ENCODE data around the gene N4BP3. TPM values are rescaled to one million over a fixed set of nuclear protein-coding genes. Genes with fewer than 3 reads are reported as not detected.

N4BP3 gene
- total RNA-seq, 2 donors from 2014 or later = 0.52 to 2.6 TPM

GRCh38 chr5:178152491-178153444 is 39.4 kb downstream of the N4BP3 start:
- Histone ChIP-seq H3K9me3 (no peaks in the 10 kb centered on the region), H3K27me3 (no peaks in the 10 kb centered on the region), H3K4me3 (peak overlapping the region; percentile 39 to 59), H3K27ac (peak overlapping the region in 3 of 4 donors; percentile 39 to 81 (median 65)), H3K4me1 (peaks cover 29% of the 10 kb centered on the region), H3K36me3 (replicated peaks in 1 of 2; ENCODE audit: insufficient read depth in 1 of 2, low read depth in 2 of 2) (peaks cover 8 to 19% of the 10 kb centered on the region in 2 donors)
- TF ChIP-seq POLR2A (IDR thresholded peaks at IDR 0.05) = no peak
- TF ChIP-seq CTCF (IDR thresholded peaks at IDR 0.05) = no peak
- DNase-seq (no peak), ATAC-seq (no peak)
- intact Hi-C loops (cut with DNase I) = no loop called here
- WGBS, 2 donors = 41 to 48% methylated on average over 31 of the region's 31 CpGs

GRCh38 chr5:178153530-178154340 is 40.4 kb downstream of the N4BP3 start, which contains the start of gene NHP2:
Gene NHP2, minus strand, starts transcription at chr5:178153885. Its CDS starts 68 bp downstream, at chr5:178153817.
- Histone ChIP-seq H3K4me1 (peaks cover 29% of the 10 kb centered on the region), H3K9me3 (no peaks in the 10 kb centered on the region), H3K27ac (peak within 1 kb of the TSS in 3 of 4 donors; percentile 39 to 81 (median 65)), H3K4me3 (peak within 1 kb of the TSS; percentile 39 to 59), H3K27me3 (no peaks in the 10 kb centered on the region), H3K36me3 (replicated peaks in 1 of 2; ENCODE audit: insufficient read depth in 1 of 2, low read depth in 2 of 2) (peaks cover 1 to 12% of the 10 kb centered on the region in 2 donors)
- ATAC-seq (peak; percentile 100), DNase-seq (peak; percentile 99)
- intact Hi-C loops (cut with DNase I) = no loop called here
- 2 to 7% methylated on average over 28 to 68 of the region's 68 CpGs for WGBS, 2 donors
- TF ChIP-seq POLR2A (IDR thresholded peaks at IDR 0.05) = peak; percentile 23 to 73 (median 69)
- no peak for TF ChIP-seq CTCF (IDR thresholded peaks at IDR 0.05)

- intact Hi-C loops (cut with DNase I) = no loop called here
- no peaks in the 10 kb centered on the region for H3K27me3 ChIP-seq
These were observed 41.7 kb downstream of the N4BP3 start for GRCh38 chr5:178155065-178155464.

GRCh38 chr5:178160176-178160575 is 46.8 kb downstream of the N4BP3 start:
- H3K4me3 ChIP-seq = no peak overlapping the region
- 74 to 81% methylated on average over 5 of the region's 5 CpGs for WGBS, 2 donors
- H3K27ac ChIP-seq = no peak overlapping the region
- H3K27me3 ChIP-seq = peaks cover 0 to 7% of the 10 kb centered on the region in 2 donors
- no peaks in the 10 kb centered on the region for H3K9me3 ChIP-seq
- no peak for DNase-seq
- no peak for ATAC-seq
- no peaks in the 10 kb centered on the region for H3K36me3 ChIP-seq (replicated peaks in 1 of 2; ENCODE audit: insufficient read depth in 1 of 2, low read depth in 2 of 2)
- TF ChIP-seq POLR2A (IDR thresholded peaks at IDR 0.05) (no peak), CTCF (IDR thresholded peaks at IDR 0.05) (no peak)
- intact Hi-C loops (cut with DNase I) = loop anchor here (5.0 kb wide), 1 partner anchor 83 kb away; no protein-coding TSS in a partner anchor
- H3K4me1 ChIP-seq = peaks cover 7% of the 10 kb centered on the region

More at GRCh38 chr5:178155065-178155464, 41.7 kb downstream of the N4BP3 start:
- peaks cover 0 to under 1% of the 10 kb centered on the region in 2 donors for H3K36me3 ChIP-seq (replicated peaks in 1 of 2; ENCODE audit: insufficient read depth in 1 of 2, low read depth in 2 of 2)
- no peak for TF ChIP-seq CTCF (IDR thresholded peaks at IDR 0.05)
- no peak for TF ChIP-seq POLR2A (IDR thresholded peaks at IDR 0.05)
- 75 to 89% methylated on average over 8 of the region's 8 CpGs for WGBS, 2 donors
- H3K9me3 ChIP-seq = no peaks in the 10 kb centered on the region
- H3K27ac ChIP-seq = no peak overlapping the region
- H3K4me1 ChIP-seq = peaks cover 29% of the 10 kb centered on the region
- DNase-seq = no peak
- no peak overlapping the region for H3K4me3 ChIP-seq
- no peak for ATAC-seq
